Stomach (tissue), 9 donors: Measurements from ENCODE around the gene NAV2. TPM values are rescaled to one million over a fixed set of nuclear protein-coding genes. Genes with fewer than 3 reads are reported as not detected.

ENCODE experiments used
- DNase-seq, 2 donors: peaks; one replicate each; pipeline versions ENCODE4 v3.0.0 to v3.0.0-alpha.2; 2013 to 2019
- H3K27ac ChIP-seq, 5 donors: fragments of 200-600 bp in 4 of 5; sonication (generic) in 4 of 5; one replicate each; pipeline ENCODE4 v1.5.1; 2013 to 2019; ENCODE audit warnings: mild to moderate bottlenecking in 1 of 5, moderate library complexity in 1 of 5
- H3K27me3 ChIP-seq, 3 donors: fragments of 200-600 bp; sonication (generic); one replicate each; pipeline ENCODE4 v1.5.1; 2017 to 2019; ENCODE audit warnings: mixed run types in 1 of 3
- H3K36me3 ChIP-seq, 4 donors: fragments of 200-600 bp; sonication (generic); 1 replicate in 3 of 4; 2 replicates in 1 of 4; pipeline ENCODE4 v1.5.1; 2016 to 2019
- H3K4me1 ChIP-seq, 4 donors: fragments of 200-600 bp; sonication (generic); one replicate each; pipeline ENCODE4 v1.5.1; 2016 to 2019
- H3K4me3 ChIP-seq, 4 donors: fragments of 200-600 bp; sonication (generic) in 3 of 4; one replicate each; pipeline ENCODE4 v1.5.1; 2016 to 2019; ENCODE audit warnings: mild to moderate bottlenecking in 1 of 4
- H3K9me3 ChIP-seq, 4 donors: fragments of 200-600 bp; sonication (generic); one replicate each; pipeline ENCODE4 v1.5.1; 2016 to 2019
- EP300 ChIP-seq: sonication (generic); formaldehyde crosslinking; IDR thresholded peaks from one replicate; pipeline ENCODE4 v1.6.1; 2017; ENCODE audit warnings: antibody characterized with exemption
- POLR2A ChIP-seq, 4 donors: fragments of 450-650 bp; IDR thresholded peaks; one replicate each; pipeline ENCODE4 v1.6.1; 2016; ENCODE audit warnings: antibody characterized with exemption in 4 of 4, control low read depth in 2 of 4, mild to moderate bottlenecking in 1 of 4, moderate library complexity in 1 of 4
- POLR2AphosphoS5 ChIP-seq, 3 donors: sonication (generic); formaldehyde crosslinking; IDR thresholded peaks; one replicate each; pipeline ENCODE4 v1.6.1; 2016; ENCODE audit warnings: antibody characterized with exemption in 3 of 3
- WGBS, 5 donors: extraction: QIAGEN DNeasy Blood & Tissue Kit in 3 of 5; methylation state at CpG; one replicate each; pipeline versions ENCODE4 v1.1.5 to v1.1.7; 2013 to 2018; 5-methylcytosine and 5-hydroxymethylcytosine counted together
- intact Hi-C: fragments of 100-400 bp; cut with DNase I; formaldehyde crosslinking; loops from one replicate; pipeline ENCODE4 v1.15.1; 2023; ENCODE audit warnings: low total_unique reads
- polyA plus RNA-seq, 3 donors: library from polyadenylated mRNA; stranded (reverse); fragments of 200-250 nt; gene quantifications; one replicate each; pipeline ENCODE4 v1.2.3, GENCODE V29; 2013
- total RNA-seq, 5 donors: library from RNA; depleted of rRNA; stranded (reverse); fragments of >200 nt; gene quantifications; one replicate each; pipeline versions ENCODE4 v1.1.0 to v1.2.3, GENCODE V29; 2014 to 2016
- TF ChIP-seq, protein P1 (sequence below), 7 experiments: fragments of 450-650 bp in 4 of 7; fragments of 200-600 bp in 3 of 7; sonication (generic) in 3 of 7; IDR thresholded peaks; one replicate each; pipeline ENCODE4 v1.5.1; 2016 to 2019; ENCODE audit warnings: antibody characterized with exemption in 7 of 7, control low read depth in 2 of 7, mild to moderate bottlenecking in 1 of 7
- donor health status: healthy with polysubstance abuse.
- donor health status: Bipolar disorder and iron deficiency.
- donor health status: healthy.

The NAV2 gene
- total and polyA plus RNA-seq, 8 donors, result 1.8 to 92.4 (median 7.9) TPM

DNA sequence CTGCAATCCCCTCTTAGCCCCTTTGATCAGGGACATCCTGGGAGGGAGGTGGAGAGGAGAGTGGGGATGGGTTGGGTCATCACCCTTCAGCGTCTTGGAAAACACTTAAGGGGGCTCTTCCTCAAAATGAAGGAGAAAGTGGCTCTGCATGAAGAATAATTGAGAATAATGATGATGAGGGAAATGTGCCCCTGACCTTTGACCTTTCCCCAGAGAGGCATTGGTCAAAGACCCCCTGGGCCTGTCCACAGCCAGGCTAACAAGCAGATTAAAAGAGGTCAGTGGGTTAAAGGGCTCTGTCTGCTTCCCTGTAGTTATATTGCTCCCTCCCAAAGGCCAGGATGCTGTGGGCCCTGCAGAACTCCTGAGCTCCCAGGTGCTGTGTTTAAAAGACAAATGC is 68.7 kb downstream of the NAV2 start:
- intact Hi-C loops, result no loop called here
- H3K9me3 ChIP-seq, result no peaks in the 10 kb centered on the region
- 90 to 100% (median 96%) methylated on average over 1 of the region's 1 CpG for WGBS, 5 donors
- H3K27ac ChIP-seq, result no peak overlapping the region
- H3K4me3 ChIP-seq, result no peak overlapping the region
- H3K4me1 ChIP-seq, result peaks cover 6 to 41% (median 17%) of the 10 kb centered on the region in 4 donors
- H3K36me3 ChIP-seq, result no peaks in the 10 kb centered on the region
- no peak for DNase-seq
- peaks cover 0 to 15% (median 4%) of the 10 kb centered on the region in 3 donors for H3K27me3 ChIP-seq
- no peak for TF ChIP-seq POLR2A (IDR thresholded peaks at IDR 0.05)
- no peak for TF ChIP-seq POLR2AphosphoS5 (IDR thresholded peaks at IDR 0.05)
- TF ChIP-seq, protein P1, sequence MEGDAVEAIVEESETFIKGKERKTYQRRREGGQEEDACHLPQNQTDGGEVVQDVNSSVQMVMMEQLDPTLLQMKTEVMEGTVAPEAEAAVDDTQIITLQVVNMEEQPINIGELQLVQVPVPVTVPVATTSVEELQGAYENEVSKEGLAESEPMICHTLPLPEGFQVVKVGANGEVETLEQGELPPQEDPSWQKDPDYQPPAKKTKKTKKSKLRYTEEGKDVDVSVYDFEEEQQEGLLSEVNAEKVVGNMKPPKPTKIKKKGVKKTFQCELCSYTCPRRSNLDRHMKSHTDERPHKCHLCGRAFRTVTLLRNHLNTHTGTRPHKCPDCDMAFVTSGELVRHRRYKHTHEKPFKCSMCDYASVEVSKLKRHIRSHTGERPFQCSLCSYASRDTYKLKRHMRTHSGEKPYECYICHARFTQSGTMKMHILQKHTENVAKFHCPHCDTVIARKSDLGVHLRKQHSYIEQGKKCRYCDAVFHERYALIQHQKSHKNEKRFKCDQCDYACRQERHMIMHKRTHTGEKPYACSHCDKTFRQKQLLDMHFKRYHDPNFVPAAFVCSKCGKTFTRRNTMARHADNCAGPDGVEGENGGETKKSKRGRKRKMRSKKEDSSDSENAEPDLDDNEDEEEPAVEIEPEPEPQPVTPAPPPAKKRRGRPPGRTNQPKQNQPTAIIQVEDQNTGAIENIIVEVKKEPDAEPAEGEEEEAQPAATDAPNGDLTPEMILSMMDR (IDR thresholded peaks at IDR 0.05), result no peak
- TF ChIP-seq EP300, result no peak

DNA sequence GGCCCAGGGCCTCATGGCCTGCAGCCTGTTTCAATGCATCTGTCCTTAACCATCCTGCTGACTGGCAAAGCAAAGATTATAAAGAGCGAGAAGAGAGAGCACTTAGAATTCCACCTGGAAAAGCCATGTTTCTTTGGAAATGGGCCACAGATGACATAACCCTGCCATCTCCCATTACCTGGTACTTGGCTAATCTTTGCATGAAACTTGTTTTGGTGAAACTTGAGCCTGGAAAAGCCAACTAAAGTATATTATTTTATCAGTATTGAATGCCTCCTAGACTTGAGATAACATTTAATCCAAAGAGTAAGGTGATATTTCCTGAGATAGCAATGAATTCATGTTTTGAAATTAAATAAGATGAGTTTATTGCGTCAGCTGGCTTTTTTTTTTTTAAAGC is 72.6 kb downstream of the NAV2 start:
- TF ChIP-seq POLR2A (IDR thresholded peaks at IDR 0.05), result no peak
- no peak for TF ChIP-seq POLR2AphosphoS5 (IDR thresholded peaks at IDR 0.05)
- no peak for TF ChIP-seq EP300
- TF ChIP-seq, protein P1 (IDR thresholded peaks at IDR 0.05), result no peak
- Histone ChIP-seq H3K4me3 (no peak overlapping the region), H3K4me1 (peaks cover 6 to 31% (median 16%) of the 10 kb centered on the region in 4 donors), H3K36me3 (no peaks in the 10 kb centered on the region), H3K27me3 (no peaks in the 10 kb centered on the region), H3K9me3 (no peaks in the 10 kb centered on the region), H3K27ac (no peak overlapping the region)
- no peak for DNase-seq
- 52 to 84% (median 63%) methylated on average over 2 of the region's 2 CpGs for WGBS, 5 donors
- intact Hi-C loops, result no loop called here

DNA sequence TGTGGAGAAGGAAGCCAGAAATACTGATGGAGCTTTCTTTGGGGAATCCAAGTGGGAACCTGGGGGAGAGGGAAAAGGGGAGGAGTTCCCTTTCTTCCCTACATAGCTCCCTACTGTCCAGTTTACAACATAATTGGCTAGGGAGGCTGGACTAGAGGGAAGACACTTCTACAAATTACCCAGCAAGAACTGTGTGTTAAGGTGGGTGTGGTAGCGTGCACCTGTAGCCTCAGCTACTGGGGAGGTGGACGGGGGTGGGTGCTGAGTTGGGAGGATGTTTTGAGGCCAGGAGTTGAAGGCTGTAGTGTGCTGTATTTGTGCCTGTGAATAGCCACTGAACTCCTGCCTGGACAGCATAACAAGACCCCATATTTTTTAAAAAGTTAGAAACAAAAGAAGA is 74.0 kb downstream of the NAV2 start:
- Histone ChIP-seq H3K36me3 (no peaks in the 10 kb centered on the region), H3K4me3 (no peak overlapping the region), H3K27ac (no peak overlapping the region), H3K4me1 (peaks cover 10 to 43% (median 24%) of the 10 kb centered on the region in 4 donors), H3K9me3 (no peaks in the 10 kb centered on the region), H3K27me3 (no peaks in the 10 kb centered on the region)
- 74 to 94% (median 87%) methylated on average over 2 of the region's 2 CpGs for WGBS, 5 donors
- no peak for TF ChIP-seq POLR2A (IDR thresholded peaks at IDR 0.05)
- TF ChIP-seq EP300, result no peak
- TF ChIP-seq, protein P1 (IDR thresholded peaks at IDR 0.05), result no peak
- no peak for TF ChIP-seq POLR2AphosphoS5 (IDR thresholded peaks at IDR 0.05)
- intact Hi-C loops, result no loop called here
- DNase-seq, result no peak

DNA sequence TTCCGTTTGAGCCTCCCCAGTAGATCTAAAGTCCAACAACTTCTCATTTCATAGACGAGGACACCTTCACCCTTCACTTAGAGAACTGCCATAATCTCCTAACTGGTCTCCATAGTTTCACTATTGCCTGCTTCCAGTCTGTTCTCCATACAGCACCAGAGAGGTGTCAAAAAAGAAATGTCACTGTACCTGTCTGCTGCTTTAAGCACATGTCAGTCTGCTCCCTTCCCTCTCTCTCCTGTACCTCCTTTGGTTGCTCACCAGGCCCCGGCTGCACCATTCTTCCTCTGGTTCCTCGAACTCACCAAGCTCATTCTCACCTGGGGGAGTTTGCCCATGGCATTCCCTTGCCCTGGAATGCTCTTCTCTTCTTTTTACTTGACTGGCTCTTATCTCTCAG is 75.8 kb downstream of the NAV2 start:
- H3K4me3 ChIP-seq, result no peak overlapping the region
- H3K36me3 ChIP-seq, result no peaks in the 10 kb centered on the region
- TF ChIP-seq POLR2A (IDR thresholded peaks at IDR 0.05) (no peak), EP300 (no peak), POLR2AphosphoS5 (IDR thresholded peaks at IDR 0.05) (no peak)
- TF ChIP-seq, protein P1 (IDR thresholded peaks at IDR 0.05), result no peak
- no peaks in the 10 kb centered on the region for H3K9me3 ChIP-seq
- no peak for DNase-seq
- no peaks in the 10 kb centered on the region for H3K27me3 ChIP-seq
- peaks cover 18 to 60% (median 35%) of the 10 kb centered on the region in 4 donors for H3K4me1 ChIP-seq
- intact Hi-C loops, result no loop called here
- no peak overlapping the region for H3K27ac ChIP-seq
- WGBS, 5 donors, result 86 to 97% (median 94%) methylated on average over 4 of the region's 4 CpGs
